ENCODE results near the gene ANKS1B. TPM values are rescaled to one million over a fixed set of nuclear protein-coding genes. Genes with fewer than 3 reads are reported as not detected.

The ANKS1B gene
- total and polyA plus RNA-seq, 2 of the 4 experiments (the other 2 are of a cell fraction), result 0.17 to 0.18 TPM

DNA sequence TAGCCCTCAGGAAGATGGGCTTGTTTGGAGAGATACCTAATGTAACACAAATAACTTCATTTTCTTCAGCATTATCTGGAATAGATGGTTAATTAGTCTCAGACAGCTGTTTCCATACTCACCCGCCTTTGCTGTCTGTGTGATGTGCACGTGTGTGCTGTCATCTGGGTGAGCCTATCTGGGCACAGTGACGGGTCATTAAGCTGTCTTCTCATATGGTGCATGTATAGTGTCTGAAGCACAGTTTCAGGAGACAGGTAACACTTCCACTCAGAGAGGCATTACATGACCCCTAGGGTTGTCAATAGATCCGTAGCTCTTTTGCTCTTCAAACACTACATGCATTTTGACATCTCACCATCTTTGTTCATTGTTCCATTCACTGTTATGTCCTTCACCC is 846.3 kb downstream of the ANKS1B start:
- BruUV-seq (replicated peaks), result no TSS peak
- H3K9ac ChIP-seq (ENCODE audit: low read depth, low read length), result no peak overlapping the region
- TF ChIP-seq CHD1 (IDR thresholded peaks at IDR 0.05; ENCODE audit: low read depth, low read length), result no peak
- no peak for TF ChIP-seq RFX5 (IDR thresholded peaks at IDR 0.05; ENCODE audit: low read depth, low read length)
- TF ChIP-seq, protein P1, sequence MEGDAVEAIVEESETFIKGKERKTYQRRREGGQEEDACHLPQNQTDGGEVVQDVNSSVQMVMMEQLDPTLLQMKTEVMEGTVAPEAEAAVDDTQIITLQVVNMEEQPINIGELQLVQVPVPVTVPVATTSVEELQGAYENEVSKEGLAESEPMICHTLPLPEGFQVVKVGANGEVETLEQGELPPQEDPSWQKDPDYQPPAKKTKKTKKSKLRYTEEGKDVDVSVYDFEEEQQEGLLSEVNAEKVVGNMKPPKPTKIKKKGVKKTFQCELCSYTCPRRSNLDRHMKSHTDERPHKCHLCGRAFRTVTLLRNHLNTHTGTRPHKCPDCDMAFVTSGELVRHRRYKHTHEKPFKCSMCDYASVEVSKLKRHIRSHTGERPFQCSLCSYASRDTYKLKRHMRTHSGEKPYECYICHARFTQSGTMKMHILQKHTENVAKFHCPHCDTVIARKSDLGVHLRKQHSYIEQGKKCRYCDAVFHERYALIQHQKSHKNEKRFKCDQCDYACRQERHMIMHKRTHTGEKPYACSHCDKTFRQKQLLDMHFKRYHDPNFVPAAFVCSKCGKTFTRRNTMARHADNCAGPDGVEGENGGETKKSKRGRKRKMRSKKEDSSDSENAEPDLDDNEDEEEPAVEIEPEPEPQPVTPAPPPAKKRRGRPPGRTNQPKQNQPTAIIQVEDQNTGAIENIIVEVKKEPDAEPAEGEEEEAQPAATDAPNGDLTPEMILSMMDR (conservative IDR thresholded peaks at IDR 0.05; ENCODE audit: low read depth, low read length), result no peak
- TF ChIP-seq, protein P2, sequence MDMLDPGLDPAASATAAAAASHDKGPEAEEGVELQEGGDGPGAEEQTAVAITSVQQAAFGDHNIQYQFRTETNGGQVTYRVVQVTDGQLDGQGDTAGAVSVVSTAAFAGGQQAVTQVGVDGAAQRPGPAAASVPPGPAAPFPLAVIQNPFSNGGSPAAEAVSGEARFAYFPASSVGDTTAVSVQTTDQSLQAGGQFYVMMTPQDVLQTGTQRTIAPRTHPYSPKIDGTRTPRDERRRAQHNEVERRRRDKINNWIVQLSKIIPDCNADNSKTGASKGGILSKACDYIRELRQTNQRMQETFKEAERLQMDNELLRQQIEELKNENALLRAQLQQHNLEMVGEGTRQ (IDR thresholded peaks at IDR 0.05; ENCODE audit: low read depth, low read length), result no peak
- TF ChIP-seq RAD21 (IDR thresholded peaks at IDR 0.05; ENCODE audit: low read length), result no peak
- no peak for TF ChIP-seq BHLHE40 (IDR thresholded peaks at IDR 0.05; ENCODE audit: low read depth, low read length)
- TF ChIP-seq MAZ (IDR thresholded peaks at IDR 0.05; ENCODE audit: borderline replicate concordance, low read depth, low read length), result no peak
- no peak overlapping the region for H3K4me3 ChIP-seq (ENCODE audit: insufficient read depth, low read depth, low read length)
- CTCF ChIA-PET, result no interaction called here
- H3K27me3 ChIP-seq (ENCODE audit: control insufficient read depth, insufficient read depth, low read length), result no peaks in the 10 kb centered on the region
- no peaks in the 10 kb centered on the region for H3K79me1 ChIP-seq (ENCODE audit: low read depth in 1 of 2, low read length in 2 of 2)
- no peak overlapping the region for H2BK5ac ChIP-seq (ENCODE audit: low read depth, low read length, poor library complexity, severe bottlenecking)
- no peak overlapping the region for H2BK120ac ChIP-seq (ENCODE audit: low read depth, low read length)
- H3K18ac ChIP-seq (ENCODE audit: low read depth, low read length), result no peak overlapping the region
- no peak overlapping the region for H3K4me2 ChIP-seq (ENCODE audit: low read depth, low read length)
- H4K8ac ChIP-seq (ENCODE audit: low read depth in 2 of 2, low read length in 2 of 2), result no peak overlapping the region
- no peaks in the 10 kb centered on the region for H3K36me3 ChIP-seq (ENCODE audit: control insufficient read depth, insufficient read depth, low read length)
- H2AK5ac ChIP-seq (ENCODE audit: low read depth, low read length), result no peak overlapping the region
- no peak for DNase-seq
- no peak overlapping the region for H3K23ac ChIP-seq (ENCODE audit: low read depth, low read length)
- no peak overlapping the region for H4K5ac ChIP-seq (ENCODE audit: low read depth, low read length)
- no peak overlapping the region for H2AK9ac ChIP-seq (replicated peaks; ENCODE audit: low read depth, low read length, poor library complexity)
- no peaks in the 10 kb centered on the region for H3K9me1 ChIP-seq (ENCODE audit: insufficient read depth, low read length)
- no peak overlapping the region for H2BK15ac ChIP-seq (ENCODE audit: low read depth, low read length)
- H2BK20ac ChIP-seq (ENCODE audit: low read depth, low read length), result no peak overlapping the region
- H3K27ac ChIP-seq (ENCODE audit: insufficient read depth, low read length), result no peak overlapping the region
- in situ Hi-C loops (cut with MboI; ENCODE audit: low sequenced_read_pairs), result no loop called here
- H3K56ac ChIP-seq (ENCODE audit: extremely low read depth, insufficient read depth, low read length), result no peak overlapping the region
- dilution Hi-C loops (cut with HindIII; ENCODE audit: low sequenced_read_pairs, unreplicated experiment), result no loop called here
- H2AFZ ChIP-seq (replicated peaks; ENCODE audit: low read length, poor library complexity), result no peak overlapping the region
- 0% methylated on average over 1 of the region's 4 CpGs; no CpG with 5 or more reads in 1 of the 2 experiments for WGBS, 2 experiments (ENCODE audit: extremely low coverage in 2 of 2, insufficient read length in 1 of 2)
- H3K4me1 ChIP-seq (ENCODE audit: control insufficient read depth, insufficient read depth, low read length), result no peaks in the 10 kb centered on the region
- no peaks in the 10 kb centered on the region; the same call in 1 of the 2 replicates for H3K9me3 ChIP-seq (ENCODE audit: control insufficient read depth, insufficient read depth, low read length)
- no peak for ATAC-seq (ENCODE audit: low read depth)
- no peak overlapping the region for H3K14ac ChIP-seq (replicated peaks; ENCODE audit: low read depth, low read length)
- no peak overlapping the region for H3K4ac ChIP-seq (ENCODE audit: low read depth, low read length)
- H4K20me1 ChIP-seq (ENCODE audit: insufficient read depth, low read length), result no peaks in the 10 kb centered on the region
- intact Hi-C loops (cut with micrococcal nuclease), result no loop called here
- POLR2A ChIA-PET (ENCODE audit: unreplicated experiment), result no interaction called here
- H4K91ac ChIP-seq (ENCODE audit: insufficient read depth, low read depth, low read length), result no peak overlapping the region

All from IMR-90 (cell line).